Adipose tissue (tissue), 3 donors: ENCODE measurements around the gene CAMTA1. TPM values are rescaled to one million over a fixed set of nuclear protein-coding genes. Genes with fewer than 3 reads are reported as not detected.

Experiments
- H3K27ac ChIP-seq: one replicate; pipeline ENCODE4 v1.5.1; 2013; ENCODE audit warnings: low read depth, low read length
- WGBS, 3 donors: extraction: QIAGEN DNeasy Blood & Tissue Kit; methylation state at CpG; one replicate each; pipeline ENCODE4 v1.1.7; 2013; 5-methylcytosine and 5-hydroxymethylcytosine counted together
- polyA plus RNA-seq, 3 donors: library from polyadenylated mRNA; stranded (reverse); fragments of 200-250 nt; gene quantifications; one replicate each; pipeline ENCODE4 v1.2.3, GENCODE V29; 2013
- donor health status: healthy with polysubstance abuse.
- donor health status: Bipolar disorder and iron deficiency.
- donor health status: healthy.

The CAMTA1 gene
- polyA plus RNA-seq, 3 donors = 25.7 to 111 (median 60.2) TPM

DNA sequence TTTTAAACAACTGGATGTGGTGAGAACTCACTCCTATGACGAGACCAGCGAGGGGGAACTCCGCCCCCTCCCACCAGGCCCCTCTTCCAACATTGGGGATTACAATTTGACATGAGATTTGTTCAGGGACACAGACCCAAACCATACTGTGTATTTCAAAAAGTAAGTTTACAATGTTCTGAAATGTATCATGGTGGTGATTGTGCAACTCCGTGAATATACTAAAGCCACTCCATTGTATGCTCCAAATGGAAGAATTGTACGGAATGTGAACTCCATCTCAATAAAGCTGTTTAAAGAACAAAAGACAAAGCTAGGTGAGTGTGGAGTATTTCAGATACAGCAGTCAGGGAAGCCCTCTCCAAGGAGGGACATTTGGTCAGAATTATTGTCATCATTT is 553.8 kb downstream of the CAMTA1 start:
- no peak overlapping the region for H3K27ac ChIP-seq
- 94 to 96% (median 95%) methylated on average over 5 of the region's 5 CpGs for WGBS, 3 donors

DNA sequence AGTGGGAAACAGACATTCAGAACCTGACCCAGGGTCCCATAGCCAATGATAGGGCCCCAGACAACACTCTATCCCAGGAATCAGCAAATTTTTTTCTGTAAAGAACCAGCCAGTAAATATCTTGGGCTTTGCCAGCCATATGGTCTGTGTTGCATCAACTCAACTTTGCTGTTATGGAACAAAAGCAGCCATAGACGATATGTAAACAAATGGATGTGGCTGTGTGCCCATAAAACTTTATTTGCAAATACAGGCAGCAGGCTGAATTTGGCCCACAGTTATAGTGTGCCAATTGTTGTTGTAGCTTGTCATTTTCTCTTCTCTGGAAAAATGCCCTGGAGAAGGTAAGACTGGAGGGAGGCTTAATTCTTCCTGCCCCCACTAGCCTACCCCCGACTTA is 554.7 kb downstream of the CAMTA1 start:
- no peak overlapping the region for H3K27ac ChIP-seq
- 52 to 71% (median 54%) methylated on average over 2 of the region's 2 CpGs for WGBS, 3 donors

- 41 to 62% (median 61%) methylated on average over 11 of the region's 11 CpGs for WGBS, 3 donors
- no peak overlapping the region for H3K27ac ChIP-seq
These were observed 556.1 kb downstream of the CAMTA1 start for GRCh38 chr1:7341145-7341905.

DNA sequence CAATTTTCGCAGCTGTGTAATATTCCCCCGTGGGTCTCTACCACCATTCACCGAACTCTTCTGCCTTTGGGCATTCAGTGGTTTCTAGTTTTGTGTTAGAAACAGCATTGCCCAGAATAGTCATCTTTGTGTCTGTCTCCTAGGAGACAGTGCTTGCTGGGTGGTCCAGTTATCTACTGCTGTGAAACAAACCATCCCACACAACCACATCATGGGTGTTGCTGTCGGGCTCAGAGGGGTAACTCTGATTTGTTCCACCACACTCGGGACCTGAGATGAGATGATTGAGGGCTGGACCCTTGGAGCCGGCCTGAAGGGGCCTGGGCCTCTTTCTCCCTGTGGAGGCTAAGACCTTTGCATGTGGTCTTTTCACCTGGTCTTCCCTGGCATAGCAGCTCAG is 558.6 kb downstream of the CAMTA1 start:
- no peak overlapping the region for H3K27ac ChIP-seq
- WGBS, 3 donors = 93 to 95% (median 93%) methylated on average over 6 of the region's 6 CpGs

DNA sequence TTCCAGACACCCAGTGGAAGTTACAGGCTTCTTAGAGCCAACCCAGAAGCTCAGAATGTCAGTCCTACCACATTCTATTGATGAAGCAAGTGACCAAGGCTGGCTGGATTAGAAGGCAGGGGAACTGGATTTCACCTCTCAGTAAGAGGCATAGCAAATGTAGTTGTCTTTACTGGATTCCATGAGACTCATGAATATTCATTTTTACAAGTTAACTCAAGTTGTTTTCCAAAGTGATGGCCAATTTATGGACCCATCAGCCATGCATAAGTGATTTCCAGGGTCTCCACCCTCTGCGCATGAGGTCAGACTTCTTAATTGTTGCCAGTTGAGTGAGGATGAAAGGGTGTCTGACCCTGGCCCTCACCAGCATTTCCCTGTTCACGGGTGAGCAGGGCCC is 559.0 kb downstream of the CAMTA1 start:
- no peak overlapping the region for H3K27ac ChIP-seq
- WGBS, 3 donors = 67 to 83% (median 79%) methylated on average over 2 of the region's 2 CpGs

- 88 to 93% (median 92%) methylated on average over 3 of the region's 3 CpGs for WGBS, 3 donors
- H3K27ac ChIP-seq = no peak overlapping the region
These were observed 560.3 kb downstream of the CAMTA1 start for GRCh38 chr1:7345516-7345915.

DNA sequence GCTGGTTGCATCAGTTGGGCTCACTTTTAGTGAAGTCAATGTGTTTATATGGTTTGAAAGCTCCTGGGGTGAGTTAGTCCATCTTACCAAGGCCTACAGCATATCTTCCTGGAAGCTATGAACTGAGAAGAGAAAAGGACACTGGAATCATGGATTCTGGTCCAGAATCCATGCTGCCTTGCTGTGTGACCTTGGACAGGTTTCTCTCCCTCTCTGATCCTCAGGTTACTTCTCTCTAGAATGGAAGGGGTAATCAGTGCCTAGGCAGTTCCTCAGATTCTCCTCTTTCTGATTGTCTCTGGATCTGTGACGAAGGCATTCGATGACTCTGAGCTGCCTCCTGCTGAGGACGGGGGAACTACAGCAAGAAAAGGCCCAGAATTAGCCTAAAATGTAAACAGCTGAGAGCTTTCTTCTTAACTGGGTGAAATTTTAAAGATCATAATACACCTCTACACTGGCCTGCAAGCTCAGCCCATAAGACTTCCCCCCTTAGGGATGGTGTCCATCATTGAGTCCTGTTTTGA is 560.9 kb downstream of the CAMTA1 start:
- H3K27ac ChIP-seq = no peak overlapping the region
- WGBS, 3 donors = 93 to 94% (median 94%) methylated on average over 3 of the region's 3 CpGs

- WGBS, 3 donors = 74 to 82% (median 77%) methylated on average over 24 of the region's 24 CpGs
These were observed 561.6 kb downstream of the CAMTA1 start for GRCh38 chr1:7346600-7347570.

DNA sequence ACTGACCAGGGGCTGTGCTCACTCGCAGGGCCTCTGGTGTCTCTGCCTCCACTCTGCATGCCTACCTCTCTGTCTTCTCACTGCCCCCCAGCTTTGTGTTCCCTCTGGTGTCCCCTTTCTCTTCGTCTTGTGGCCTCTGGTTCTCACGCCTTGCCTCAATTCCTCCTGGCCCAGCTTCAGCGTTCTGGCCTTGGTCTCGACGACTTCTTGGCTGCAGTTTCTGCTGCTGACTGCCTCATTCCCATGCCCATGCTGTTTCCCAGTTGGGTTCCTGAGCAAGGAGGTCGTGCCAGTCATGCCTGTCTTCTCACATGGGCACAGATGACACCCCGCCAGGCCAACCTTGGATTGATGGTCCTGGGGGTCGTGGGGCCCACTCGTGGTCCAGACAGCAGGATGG is 562.8 kb downstream of the CAMTA1 start:
- 50 to 80% (median 80%) methylated on average over 10 of the region's 10 CpGs for WGBS, 3 donors
- H3K27ac ChIP-seq = no peak overlapping the region

More at GRCh38 chr1:7346600-7347570, 561.6 kb downstream of the CAMTA1 start:
- H3K27ac ChIP-seq = no peak overlapping the region

DNA sequence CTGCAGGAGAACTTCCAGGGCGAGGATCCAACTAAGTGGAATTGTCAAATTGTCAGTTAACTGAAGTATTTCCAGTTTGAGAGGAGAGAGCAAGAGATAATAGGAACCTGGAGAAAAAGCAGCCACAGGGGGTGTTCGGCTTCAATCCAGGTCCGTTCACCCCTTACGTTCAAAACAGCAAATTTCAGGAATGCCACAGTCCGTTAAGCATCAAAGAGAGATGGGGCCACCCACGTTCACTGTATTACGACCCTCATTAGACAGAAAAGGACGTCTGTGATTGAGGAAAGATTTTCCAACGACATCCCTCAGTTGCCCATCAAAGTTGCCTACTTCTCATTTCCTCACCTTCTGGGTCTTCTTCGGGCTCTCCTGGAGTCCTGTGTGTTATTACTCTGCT is 563.3 kb downstream of the CAMTA1 start:
- no peak overlapping the region for H3K27ac ChIP-seq
- WGBS, 3 donors = 77 to 80% (median 77%) methylated on average over 10 of the region's 10 CpGs

DNA sequence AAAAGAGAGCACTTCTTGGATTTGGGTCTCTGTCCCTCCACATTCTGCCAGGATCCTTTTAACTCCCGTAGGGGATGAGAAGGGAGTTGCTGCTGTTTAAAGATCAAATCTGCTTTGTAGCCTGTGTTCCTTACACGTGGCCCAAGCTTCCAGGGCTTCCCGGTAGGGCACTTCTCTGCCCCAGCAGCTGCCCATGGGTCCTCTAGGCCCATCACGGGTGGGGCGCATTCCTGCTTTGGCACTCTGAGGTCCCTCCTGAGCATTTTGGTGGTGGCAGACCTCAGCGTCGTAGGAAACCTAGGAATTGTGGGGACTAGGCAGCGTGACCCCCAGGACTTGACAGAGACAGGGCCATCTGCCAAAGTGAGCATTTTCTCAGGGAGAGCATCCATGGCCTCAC is 565.5 kb downstream of the CAMTA1 start:
- H3K27ac ChIP-seq = no peak overlapping the region
- WGBS, 3 donors = 82 to 93% (median 87%) methylated on average over 8 of the region's 8 CpGs

- 76 to 86% (median 86%) methylated on average over 13 of the region's 13 CpGs for WGBS, 3 donors
- H3K27ac ChIP-seq = no peak overlapping the region
These were observed 566.4 kb downstream of the CAMTA1 start for GRCh38 chr1:7351649-7352048.

DNA sequence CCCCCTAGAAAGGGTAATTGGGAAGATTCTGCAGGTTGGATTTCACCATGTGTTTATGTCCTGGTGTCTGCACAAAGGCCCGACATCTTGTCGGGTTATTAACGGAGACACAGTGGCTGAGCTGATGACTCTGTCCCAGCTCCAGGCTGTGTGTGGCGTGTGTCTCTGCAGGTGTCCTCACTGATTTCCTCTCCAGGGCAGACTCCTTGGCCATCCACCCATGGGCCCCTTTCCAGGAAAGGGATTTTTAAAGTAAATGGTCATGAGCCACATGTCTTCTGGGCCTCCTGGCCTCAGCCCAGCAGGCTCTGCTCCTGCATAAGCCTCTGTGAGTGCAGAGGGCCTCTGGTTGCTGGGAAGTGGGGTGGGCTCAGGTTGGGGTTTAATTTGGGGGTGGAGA is 567.1 kb downstream of the CAMTA1 start:
- no peak overlapping the region for H3K27ac ChIP-seq
- 95 to 97% (median 96%) methylated on average over 4 of the region's 4 CpGs for WGBS, 3 donors

- WGBS, 3 donors = 68 to 88% (median 73%) methylated on average over 4 of the region's 4 CpGs
- no peak overlapping the region for H3K27ac ChIP-seq
These were observed 567.7 kb downstream of the CAMTA1 start for GRCh38 chr1:7352974-7353373.

GRCh38 chr1:7355646-7356045 is 570.4 kb downstream of the CAMTA1 start:
- no peak overlapping the region for H3K27ac ChIP-seq
- 96 to 100% (median 98%) methylated on average over 2 of the region's 2 CpGs for WGBS, 3 donors

DNA sequence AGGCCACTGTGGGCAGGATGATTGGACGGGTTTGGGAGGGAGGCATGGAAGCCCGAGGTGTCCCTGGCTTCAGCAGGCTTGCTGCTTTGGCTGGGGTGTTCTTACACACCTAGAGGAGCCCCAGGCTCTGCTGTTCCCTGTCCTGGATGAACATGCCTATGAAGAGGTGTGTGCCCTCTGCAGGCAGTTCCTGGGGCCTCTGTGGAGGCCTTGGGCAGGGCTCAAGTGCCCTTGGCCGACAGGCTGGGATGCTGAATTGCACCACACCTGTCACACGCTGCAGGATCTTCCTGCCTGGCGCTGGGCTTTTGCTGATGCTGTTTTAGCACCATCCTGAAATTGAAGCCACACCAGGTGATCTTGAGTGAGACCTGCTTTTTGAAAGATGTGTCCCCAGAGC is 570.8 kb downstream of the CAMTA1 start:
- H3K27ac ChIP-seq = no peak overlapping the region
- 66 to 84% (median 84%) methylated on average over 5 of the region's 5 CpGs for WGBS, 3 donors

- no peak overlapping the region for H3K27ac ChIP-seq
- WGBS, 3 donors = 62 to 85% (median 84%) methylated on average over 11 of the region's 11 CpGs
These were observed 573.2 kb downstream of the CAMTA1 start for GRCh38 chr1:7358425-7358824.

DNA sequence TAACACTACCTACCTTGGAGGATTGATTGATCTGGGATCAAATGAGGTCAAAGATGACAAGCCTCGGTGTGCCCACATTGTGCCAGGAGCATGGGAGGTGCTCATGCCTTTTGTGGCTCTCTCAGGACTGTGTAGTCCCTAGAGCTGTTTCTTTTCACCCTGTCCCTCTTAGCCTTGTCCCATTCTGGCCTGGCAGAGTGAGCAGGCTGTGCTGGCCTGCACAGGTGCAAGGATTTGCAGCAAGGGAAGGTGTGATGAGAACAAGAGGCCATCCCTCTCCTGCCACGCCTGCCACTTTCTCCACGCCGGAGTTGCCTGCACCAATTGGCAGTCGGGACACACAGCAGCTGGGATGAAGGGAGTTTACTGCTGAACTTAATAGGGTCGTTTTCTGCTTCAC is 575.3 kb downstream of the CAMTA1 start:
- H3K27ac ChIP-seq = no peak overlapping the region
- 49 to 65% (median 52%) methylated on average over 6 of the region's 6 CpGs for WGBS, 3 donors

DNA sequence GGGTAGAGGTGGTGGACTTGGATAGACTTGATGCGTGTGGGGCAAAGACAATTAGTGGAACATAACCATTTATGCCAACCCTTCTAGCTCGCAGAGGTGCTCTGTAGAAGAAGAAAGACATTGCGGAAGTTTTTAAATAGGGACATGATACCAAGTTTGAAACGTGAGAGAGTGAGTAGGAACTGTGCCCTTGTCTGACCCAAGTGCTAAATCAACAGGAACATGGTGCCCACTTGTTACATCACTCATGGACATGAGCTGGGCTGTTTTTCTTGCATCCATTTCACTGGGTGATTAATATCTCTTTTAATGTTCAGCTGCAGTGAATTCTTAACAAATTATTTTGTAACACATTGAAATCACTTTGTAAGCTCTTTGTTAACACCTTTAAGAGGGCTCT is 577.7 kb downstream of the CAMTA1 start:
- WGBS, 3 donors = 84 to 87% (median 86%) methylated on average over 4 of the region's 4 CpGs
- no peak overlapping the region for H3K27ac ChIP-seq
